ENCODE measurements around the gene ELOVL3.
"Not testable (repeated sequence)": the region's sequence is repeated elsewhere in the genome, so short reads cannot be mapped to it uniquely, and the experiment has no call there.

DNA sequence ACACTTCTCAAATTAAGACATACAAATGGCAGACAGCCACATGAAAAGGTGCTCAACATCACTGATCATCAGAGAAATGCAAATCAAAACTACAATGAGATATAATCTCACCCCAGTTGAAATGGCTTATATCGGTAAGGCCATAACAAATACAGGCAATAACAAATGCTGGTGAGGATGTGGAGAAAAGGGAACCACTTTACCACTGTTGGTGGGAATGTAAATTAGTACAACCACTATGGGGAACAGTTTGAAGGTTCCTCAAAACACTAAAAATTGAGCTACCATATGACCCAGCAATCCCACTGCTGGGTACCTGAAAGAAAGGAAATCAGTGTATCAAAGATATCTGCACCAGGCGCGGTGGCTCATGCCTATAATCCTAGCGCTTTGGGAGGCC lies 12.5 kb upstream of the ELOVL3 start:
- not testable (repeated sequence) for TF ChIP-seq EZH2 (IDR thresholded peaks at IDR 0.05; ENCODE audit: borderline replicate concordance, low read depth, low read length, severe bottlenecking); POLR2AphosphoS5 (IDR thresholded peaks at IDR 0.05; ENCODE audit: insufficient read depth, low read depth, low read length); JUN (IDR thresholded peaks at IDR 0.05; ENCODE audit: borderline replicate concordance, insufficient read depth, insufficient read length, low read depth); POLR2A (IDR thresholded peaks at IDR 0.05; ENCODE audit: low read depth, low read length)
- TF ChIP-seq, protein P1, sequence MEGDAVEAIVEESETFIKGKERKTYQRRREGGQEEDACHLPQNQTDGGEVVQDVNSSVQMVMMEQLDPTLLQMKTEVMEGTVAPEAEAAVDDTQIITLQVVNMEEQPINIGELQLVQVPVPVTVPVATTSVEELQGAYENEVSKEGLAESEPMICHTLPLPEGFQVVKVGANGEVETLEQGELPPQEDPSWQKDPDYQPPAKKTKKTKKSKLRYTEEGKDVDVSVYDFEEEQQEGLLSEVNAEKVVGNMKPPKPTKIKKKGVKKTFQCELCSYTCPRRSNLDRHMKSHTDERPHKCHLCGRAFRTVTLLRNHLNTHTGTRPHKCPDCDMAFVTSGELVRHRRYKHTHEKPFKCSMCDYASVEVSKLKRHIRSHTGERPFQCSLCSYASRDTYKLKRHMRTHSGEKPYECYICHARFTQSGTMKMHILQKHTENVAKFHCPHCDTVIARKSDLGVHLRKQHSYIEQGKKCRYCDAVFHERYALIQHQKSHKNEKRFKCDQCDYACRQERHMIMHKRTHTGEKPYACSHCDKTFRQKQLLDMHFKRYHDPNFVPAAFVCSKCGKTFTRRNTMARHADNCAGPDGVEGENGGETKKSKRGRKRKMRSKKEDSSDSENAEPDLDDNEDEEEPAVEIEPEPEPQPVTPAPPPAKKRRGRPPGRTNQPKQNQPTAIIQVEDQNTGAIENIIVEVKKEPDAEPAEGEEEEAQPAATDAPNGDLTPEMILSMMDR (IDR thresholded peaks at IDR 0.05; ENCODE audit: extremely low read depth in 1 of 2, insufficient read depth in 1 of 2, low read depth in 1 of 2, low read length in 2 of 2), result not testable (repeated sequence)
